ENCODE measurements around the gene RGR. TPM values are rescaled to one million over a fixed set of nuclear protein-coding genes. Genes with fewer than 3 reads are reported as not detected.

RGR gene
- total RNA-seq, 1 donor from 2014 or later: 1.9 TPM

DNA sequence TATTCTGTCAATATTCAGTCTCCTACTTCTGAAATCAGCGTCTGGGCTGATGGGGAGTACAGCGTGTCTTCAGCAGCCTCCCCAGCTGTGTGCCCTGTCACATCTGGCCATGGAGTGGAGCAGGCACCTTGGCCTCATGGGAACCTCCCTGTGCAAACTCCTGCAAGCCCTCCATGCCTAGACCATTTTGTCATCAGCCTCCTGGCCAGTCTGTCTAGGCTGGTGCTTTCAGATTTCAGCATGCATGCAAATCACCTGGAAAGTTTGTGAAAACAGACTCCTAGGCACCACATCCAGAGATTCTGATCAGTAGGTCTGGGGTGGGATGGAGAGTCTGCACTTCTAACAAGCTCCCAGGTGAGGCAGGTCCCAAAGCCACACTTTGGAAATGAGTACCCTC lies 57.4 kb downstream of the RGR start:
- H4K20me1 ChIP-seq (ENCODE audit: low read depth): no peaks in the 10 kb centered on the region
- H3K4me3 ChIP-seq: no peak overlapping the region
- Mint-ChIP-seq H3K9me3 (no peaks in the 10 kb centered on the region), H3K36me3 (no peaks in the 10 kb centered on the region), H3K27ac (no peak overlapping the region), H3K27me3 (ENCODE audit: insufficient read depth, low read depth) (peaks cover 5% of the 10 kb centered on the region), H3K4me1 (peaks cover 2% of the 10 kb centered on the region), H3K4me3 (no peak overlapping the region)
- H3F3A ChIP-seq (ENCODE audit: low read depth): no peaks in the 10 kb centered on the region
- H3K9me3 ChIP-seq (ENCODE audit: low read depth): no peaks in the 10 kb centered on the region
- no peak for DNase-seq (ENCODE audit: low spot score)
- TF ChIP-seq EZH2phosphoT487 (IDR thresholded peaks at IDR 0.05) (no peak), EZH2 (IDR thresholded peaks at IDR 0.05) (no peak)
- TF ChIP-seq, protein P1, sequence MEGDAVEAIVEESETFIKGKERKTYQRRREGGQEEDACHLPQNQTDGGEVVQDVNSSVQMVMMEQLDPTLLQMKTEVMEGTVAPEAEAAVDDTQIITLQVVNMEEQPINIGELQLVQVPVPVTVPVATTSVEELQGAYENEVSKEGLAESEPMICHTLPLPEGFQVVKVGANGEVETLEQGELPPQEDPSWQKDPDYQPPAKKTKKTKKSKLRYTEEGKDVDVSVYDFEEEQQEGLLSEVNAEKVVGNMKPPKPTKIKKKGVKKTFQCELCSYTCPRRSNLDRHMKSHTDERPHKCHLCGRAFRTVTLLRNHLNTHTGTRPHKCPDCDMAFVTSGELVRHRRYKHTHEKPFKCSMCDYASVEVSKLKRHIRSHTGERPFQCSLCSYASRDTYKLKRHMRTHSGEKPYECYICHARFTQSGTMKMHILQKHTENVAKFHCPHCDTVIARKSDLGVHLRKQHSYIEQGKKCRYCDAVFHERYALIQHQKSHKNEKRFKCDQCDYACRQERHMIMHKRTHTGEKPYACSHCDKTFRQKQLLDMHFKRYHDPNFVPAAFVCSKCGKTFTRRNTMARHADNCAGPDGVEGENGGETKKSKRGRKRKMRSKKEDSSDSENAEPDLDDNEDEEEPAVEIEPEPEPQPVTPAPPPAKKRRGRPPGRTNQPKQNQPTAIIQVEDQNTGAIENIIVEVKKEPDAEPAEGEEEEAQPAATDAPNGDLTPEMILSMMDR (IDR thresholded peaks at IDR 0.05): no peak
- no peaks in the 10 kb centered on the region for H3K79me2 ChIP-seq (ENCODE audit: low read depth)
- H2AFZ ChIP-seq (replicated peaks): no peak overlapping the region
- no peak overlapping the region for H3K27ac ChIP-seq
- no peak overlapping the region for H3K4me2 ChIP-seq
- no peaks in the 10 kb centered on the region for H3K36me3 ChIP-seq
- no peaks in the 10 kb centered on the region for H3K27me3 ChIP-seq
- H3K4me1 ChIP-seq: no peaks in the 10 kb centered on the region
- H3K9ac ChIP-seq: no peak overlapping the region

DNA sequence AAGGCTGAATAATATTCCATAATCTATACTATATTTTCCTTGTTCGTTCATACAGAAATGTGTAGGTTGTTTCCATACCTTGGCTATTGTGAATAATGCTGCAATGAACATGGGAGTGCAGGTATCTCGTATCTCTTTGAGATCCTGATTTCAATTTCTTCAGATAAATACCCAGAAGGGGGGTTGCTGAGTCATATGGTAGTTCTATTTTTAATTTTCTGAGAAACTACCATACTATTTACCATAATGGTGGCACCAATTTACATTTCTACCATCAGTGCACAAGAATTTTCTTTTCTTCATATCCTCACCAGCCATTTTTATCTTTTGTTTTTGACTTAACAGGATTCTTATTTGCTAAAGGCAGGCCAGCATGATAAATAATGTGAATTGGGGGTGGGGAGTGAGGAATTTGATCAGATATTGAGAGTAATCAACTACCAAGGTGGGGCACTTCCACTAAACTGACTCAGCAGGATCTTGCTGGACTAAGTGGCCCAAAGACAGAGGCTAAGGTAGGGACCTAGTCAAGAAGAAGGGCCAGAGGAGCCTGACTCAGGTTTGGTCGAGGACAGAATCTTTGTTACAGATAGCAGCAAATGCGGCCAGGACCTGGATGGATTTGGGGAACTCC lies 62.0 kb downstream of the RGR start:
- Mint-ChIP-seq H3K9me3 (no peaks in the 10 kb centered on the region), H3K36me3 (no peaks in the 10 kb centered on the region), H3K27ac (no peak overlapping the region), H3K4me1 (peaks cover 2% of the 10 kb centered on the region), H3K27me3 (ENCODE audit: insufficient read depth, low read depth) (peaks cover 3% of the 10 kb centered on the region), H3K4me3 (no peak overlapping the region)
- no peak overlapping the region for H2AFZ ChIP-seq (replicated peaks)
- TF ChIP-seq, protein P1 (IDR thresholded peaks at IDR 0.05): no peak
- no peak for TF ChIP-seq EZH2 (IDR thresholded peaks at IDR 0.05)
- TF ChIP-seq EZH2phosphoT487 (IDR thresholded peaks at IDR 0.05): no peak
- no peaks in the 10 kb centered on the region for H3K27me3 ChIP-seq
- H3K9ac ChIP-seq: no peak overlapping the region
- H3K9me3 ChIP-seq (ENCODE audit: low read depth): no peaks in the 10 kb centered on the region
- H4K20me1 ChIP-seq (ENCODE audit: low read depth): no peaks in the 10 kb centered on the region
- no peaks in the 10 kb centered on the region for H3K79me2 ChIP-seq (ENCODE audit: low read depth)
- H3K4me1 ChIP-seq: no peaks in the 10 kb centered on the region
- DNase-seq (ENCODE audit: low spot score): no peak
- H3F3A ChIP-seq (ENCODE audit: low read depth): no peaks in the 10 kb centered on the region
- no peak overlapping the region for H3K4me2 ChIP-seq
- H3K4me3 ChIP-seq: no peak overlapping the region
- no peak overlapping the region for H3K27ac ChIP-seq
- no peaks in the 10 kb centered on the region for H3K36me3 ChIP-seq

DNA sequence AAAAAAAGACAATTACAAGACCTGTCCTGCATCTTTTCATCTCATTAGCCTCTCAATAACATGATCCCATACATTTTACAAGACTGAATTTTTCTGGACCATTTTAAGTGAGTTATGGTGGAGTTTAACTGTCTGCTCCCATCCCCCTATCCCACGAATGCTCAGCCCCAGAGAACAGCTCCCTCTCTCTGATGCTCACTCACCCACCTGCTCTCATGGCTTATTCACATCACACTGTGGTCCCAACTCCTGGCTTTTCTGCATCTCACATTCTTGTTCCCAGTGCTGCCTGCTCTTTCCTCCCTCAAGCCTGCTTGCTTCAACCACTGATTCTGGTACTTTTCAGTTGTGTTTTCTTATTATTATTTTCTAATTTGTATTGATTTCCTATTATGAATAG lies 63.2 kb downstream of the RGR start:
- H3K4me1 Mint-ChIP-seq: no peaks in the 10 kb centered on the region
- Histone ChIP-seq H3K4me3 (no peak overlapping the region), H2AFZ (replicated peaks) (no peak overlapping the region), H3F3A (ENCODE audit: low read depth) (no peaks in the 10 kb centered on the region), H3K27me3 (no peaks in the 10 kb centered on the region), H3K9me3 (ENCODE audit: low read depth) (no peaks in the 10 kb centered on the region), H3K27ac (no peak overlapping the region), H3K79me2 (ENCODE audit: low read depth) (no peaks in the 10 kb centered on the region), H3K36me3 (no peaks in the 10 kb centered on the region), H3K4me2 (no peak overlapping the region), H4K20me1 (ENCODE audit: low read depth) (no peaks in the 10 kb centered on the region), H3K9ac (no peak overlapping the region), H3K4me1 (no peaks in the 10 kb centered on the region)
- H3K27me3 Mint-ChIP-seq (ENCODE audit: insufficient read depth, low read depth): no peaks in the 10 kb centered on the region
- H3K36me3 Mint-ChIP-seq: no peaks in the 10 kb centered on the region
- no peak overlapping the region for H3K27ac Mint-ChIP-seq
- no peaks in the 10 kb centered on the region for H3K9me3 Mint-ChIP-seq
- TF ChIP-seq, protein P1 (IDR thresholded peaks at IDR 0.05): no peak
- TF ChIP-seq EZH2 (IDR thresholded peaks at IDR 0.05) (no peak), EZH2phosphoT487 (IDR thresholded peaks at IDR 0.05) (no peak)
- DNase-seq (ENCODE audit: low spot score): no peak
- H3K4me3 Mint-ChIP-seq: no peak overlapping the region
